Stimulated activated CD8-positive, alpha-beta memory T cell treated with anti-CD3 and anti-CD28 coated beads, Interleukin-15, amount 100 ng/mL, for 48 hours (primary cell): ENCODE measurements around the gene CHRNA1.
"Not testable (repeated sequence)": the region's sequence is repeated elsewhere in the genome, so short reads cannot be mapped to it uniquely, and the experiment has no call there.

Experiments
- DNase-seq, 2 donors: peaks; one replicate each; pipeline ENCODE4 v3.0.0-alpha.2; 2020; ENCODE audit warnings: low read depth in 2 of 2

The CHRNA1 gene

GRCh38 chr2:174717273-174717672 lies 47.0 kb downstream of the CHRNA1 start:
- DNase-seq = peak in 1 of 2 donors; percentile 5

- DNase-seq = no peak
These were observed 47.5 kb downstream of the CHRNA1 start for GRCh38 chr2:174716785-174717184.

- DNase-seq = no peak
These were observed 50.6 kb downstream of the CHRNA1 start for GRCh38 chr2:174713686-174714085.

- no peak for DNase-seq
These were observed 53.1 kb downstream of the CHRNA1 start for GRCh38 chr2:174711206-174711605.

GRCh38 chr2:174709416-174710004 lies 54.8 kb downstream of the CHRNA1 start:
- not testable (repeated sequence) for DNase-seq

DNA sequence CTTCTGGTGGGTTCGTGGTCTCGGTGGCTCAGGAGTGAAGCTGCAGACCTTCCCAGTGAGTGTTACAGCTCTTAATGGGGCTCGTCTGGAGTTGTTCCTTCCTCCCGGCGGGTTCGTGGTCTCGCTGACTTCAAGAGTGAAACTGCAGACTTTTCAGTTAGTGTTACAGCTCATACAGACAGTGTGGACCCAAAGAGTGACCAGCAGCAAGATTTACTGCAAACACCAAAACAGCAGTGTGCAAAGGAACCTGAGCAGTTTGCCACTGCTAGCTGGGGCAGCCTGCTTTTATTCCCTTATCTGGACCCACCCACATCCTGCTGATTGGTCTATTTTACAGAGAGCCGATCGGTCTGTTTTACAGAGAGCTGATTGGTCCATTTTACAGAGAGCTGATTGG lies 55.6 kb downstream of the CHRNA1 start:
- no peak for DNase-seq

- DNase-seq = no peak
These were observed 59.0 kb downstream of the CHRNA1 start for GRCh38 chr2:174705321-174705720.

DNA sequence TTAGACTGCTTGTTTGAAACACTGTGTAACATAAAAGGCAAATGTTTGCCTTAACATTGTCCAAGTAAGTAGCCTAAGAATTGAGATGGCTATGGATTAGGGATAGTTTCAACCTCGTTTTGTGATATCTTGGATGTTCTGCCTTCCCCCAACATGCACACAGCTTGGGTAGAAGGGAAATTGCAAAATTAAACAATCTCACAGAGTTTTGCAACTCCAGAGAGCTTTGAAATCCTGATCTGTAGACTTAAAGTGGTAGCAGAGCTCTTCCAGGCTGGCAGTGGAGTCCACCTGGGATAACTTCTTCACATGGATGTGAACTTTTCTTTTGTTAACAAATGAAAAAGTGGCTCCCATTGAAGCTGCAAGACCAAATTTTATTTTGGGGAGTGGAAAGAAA lies 59.6 kb downstream of the CHRNA1 start:
- no peak for DNase-seq

GRCh38 chr2:174704061-174704460 lies 60.2 kb downstream of the CHRNA1 start:
- DNase-seq = no peak

DNA sequence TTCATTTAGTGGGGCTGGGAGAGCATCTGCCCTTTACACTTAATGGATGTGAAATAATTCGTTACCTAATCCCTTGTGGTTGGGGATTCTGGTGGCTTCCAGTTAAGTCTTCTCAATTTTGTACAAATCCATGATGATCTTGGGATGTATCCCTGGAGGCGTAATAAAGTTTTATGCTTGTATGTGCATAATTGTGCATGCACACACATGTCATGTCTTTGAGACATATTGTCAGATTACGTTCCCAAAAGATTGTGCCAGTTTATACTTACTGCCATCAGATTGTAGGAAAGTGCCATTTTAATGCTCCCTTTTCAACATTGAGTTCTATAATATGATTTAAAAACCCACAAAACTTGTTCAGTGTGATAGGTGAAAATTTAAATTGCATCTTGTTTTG lies 60.8 kb downstream of the CHRNA1 start:
- no peak for DNase-seq

- DNase-seq = no peak
These were observed 61.7 kb downstream of the CHRNA1 start for GRCh38 chr2:174702541-174702940.

DNA sequence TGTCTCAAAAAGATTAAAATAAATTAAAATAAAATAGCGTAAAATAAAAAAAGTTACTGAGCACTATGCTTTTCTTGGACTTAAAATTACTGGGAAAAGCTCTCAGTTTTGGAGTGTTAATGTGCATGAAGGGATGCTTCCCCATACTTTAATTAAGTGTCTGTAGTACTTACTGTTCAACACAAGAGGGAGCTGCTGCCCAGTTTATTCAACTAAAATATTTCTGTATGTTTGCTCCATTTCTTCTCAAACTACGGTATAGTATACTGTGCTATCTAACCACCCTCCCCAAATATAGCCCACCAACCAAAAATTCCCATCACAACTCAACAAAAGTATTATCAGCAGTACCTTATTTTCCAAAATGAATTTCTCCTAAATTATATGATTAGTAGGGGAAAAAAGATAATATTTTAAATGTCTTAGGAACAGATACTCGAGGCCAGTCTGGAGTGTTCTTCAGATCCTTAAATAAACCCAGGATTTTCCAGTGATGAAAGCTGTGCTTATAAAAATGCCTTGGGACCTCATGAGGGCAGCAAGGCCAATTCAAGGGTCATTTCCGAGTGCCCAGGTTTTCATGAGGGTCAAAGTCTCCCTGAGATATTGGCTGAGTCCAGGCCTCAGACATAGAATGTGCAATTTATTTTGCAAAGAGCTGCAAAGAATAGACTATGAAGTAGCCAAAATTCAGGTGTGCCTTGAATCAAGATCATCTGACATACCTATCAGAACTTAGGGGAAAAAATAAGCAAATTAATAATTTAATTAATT lies 64.1 kb downstream of the CHRNA1 start:
- DNase-seq = no peak
